Upper lobe of left lung (tissue), 6 donors: ENCODE results near the gene MT1M. TPM values are rescaled to one million over a fixed set of nuclear protein-coding genes. Genes with fewer than 3 reads are reported as not detected.

Experiments used
- ATAC-seq, 2 donors: fragments of 200-7000 bp; cut with Tn5 transposase; one replicate each; pipeline ENCODE4 v1.9.1; 2022; ENCODE audit warnings: mild to moderate bottlenecking in 2 of 2, moderate library complexity in 2 of 2; ENCODE audit not compliant: low FRiP score in 2 of 2
- DNase-seq, 2 donors: peaks; one replicate each; pipeline ENCODE4 v3.0.0-alpha.2; 2019 to 2020
- H3K27ac ChIP-seq, 4 donors: fragments of 200-600 bp; sonication (generic); one replicate each; pipeline ENCODE4 v1.5.1; 2016 to 2019
- H3K27me3 ChIP-seq, 4 donors: fragments of 200-600 bp; sonication (generic); one replicate each; pipeline ENCODE4 v1.5.1; 2017 to 2019
- H3K36me3 ChIP-seq, 4 donors: fragments of 200-600 bp; sonication (generic); one replicate each; pipeline ENCODE4 v1.5.1; 2016 to 2019
- H3K4me1 ChIP-seq, 4 donors: fragments of 200-600 bp; sonication (generic); one replicate each; pipeline ENCODE4 v1.5.1; 2018 to 2019
- H3K4me3 ChIP-seq, 4 donors: fragments of 200-600 bp; sonication (generic); one replicate each; pipeline ENCODE4 v1.5.1; 2017 to 2019; ENCODE audit warnings: mild to moderate bottlenecking in 2 of 4, moderate library complexity in 1 of 4
- H3K9me3 ChIP-seq, 4 donors: fragments of 200-600 bp; sonication (generic); one replicate each; pipeline ENCODE4 v1.5.1; 2018 to 2019
- EP300 ChIP-seq, 4 donors: sonication (generic); formaldehyde crosslinking; IDR thresholded peaks; one replicate each; pipeline ENCODE4 v1.5.1; 2017; ENCODE audit warnings: antibody characterized with exemption in 4 of 4, control low read depth in 2 of 4
- POLR2A ChIP-seq, 4 donors: fragments of 450-650 bp; IDR thresholded peaks; one replicate each; pipeline ENCODE4 v1.5.1; 2016 to 2017; ENCODE audit warnings: antibody characterized with exemption in 4 of 4, mild to moderate bottlenecking in 2 of 4
- POLR2AphosphoS5 ChIP-seq, 2 donors: sonication (generic); formaldehyde crosslinking; IDR thresholded peaks; one replicate each; pipeline ENCODE4 v1.5.1; 2017; ENCODE audit warnings: antibody characterized with exemption in 2 of 2
- WGBS, 2 donors: methylation state at CpG; one replicate each; pipeline ENCODE4 v1.1.5; 2017 to 2018; 5-methylcytosine and 5-hydroxymethylcytosine counted together
- total RNA-seq, 6 donors: library from RNA; depleted of rRNA in 4 of 6; stranded (reverse); fragments of >200 nt in 4 of 6; gene quantifications; one replicate each; pipeline versions ENCODE4 v1.1.0 to v1.2.1, GENCODE V29; 2016 to 2021
- TF ChIP-seq, protein P1 (sequence below), 6 experiments: fragments of 450-650 bp in 4 of 6; fragments of 200-600 bp in 2 of 6; sonication (generic) in 2 of 6; IDR thresholded peaks; one replicate each; pipeline ENCODE4 v1.5.1; 2016 to 2019; ENCODE audit warnings: antibody characterized with exemption in 6 of 6
- donor health status: DM: no; HTN: no; CAD: no; lungs with moderate emphysema.
- donor health status: DM: no; HTN: yes; CAD: no; lungs with severe emphysema.

MT1M gene
- total RNA-seq, 6 donors from 2014 or later, result 8.4 to 194 (median 37.0) TPM

DNA sequence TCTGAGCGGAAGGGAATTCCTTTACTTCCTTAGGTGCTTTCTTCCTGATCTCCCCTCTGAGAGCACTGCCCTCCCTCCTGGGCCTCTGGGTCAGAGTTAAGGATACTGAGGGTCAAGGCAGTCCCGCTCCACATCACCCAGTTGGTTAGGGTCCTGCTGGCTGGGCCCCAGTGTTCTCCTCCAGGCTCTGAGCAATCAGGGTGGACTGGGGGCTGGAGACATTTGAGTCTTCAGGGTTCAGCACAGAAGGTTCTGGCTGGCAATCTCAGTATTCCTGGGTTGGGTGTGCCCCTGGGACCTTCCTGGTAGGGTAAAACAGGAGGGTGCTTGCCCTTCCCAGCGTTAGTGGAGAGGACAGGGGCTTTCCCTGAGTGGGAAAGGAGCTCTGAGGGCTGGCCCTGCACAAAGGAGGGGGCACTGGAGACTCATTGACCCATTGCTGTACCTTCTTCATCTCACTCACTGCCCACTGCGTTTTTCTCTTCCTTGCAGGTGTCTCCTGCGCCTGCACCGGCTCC, 448 bp downstream of the MT1M start:
- Histone ChIP-seq H3K9me3 (no peaks in the 10 kb centered on the region), H3K4me1 (peaks cover 10 to 36% (median 15%) of the 10 kb centered on the region in 4 donors), H3K27ac (peak overlapping the region; percentile 82 to 92 (median 87)), H3K36me3 (no peaks in the 10 kb centered on the region), H3K27me3 (peaks cover 0 to 11% (median 4%) of the 10 kb centered on the region in 4 donors), H3K4me3 (peak overlapping the region; percentile 12 to 57 (median 50))
- WGBS, 2 donors, result 41 to 53% methylated on average over 5 to 6 of the region's 6 CpGs
- DNase-seq (no peak), ATAC-seq (peak in 1 of 2 donors; percentile 2)
- TF ChIP-seq, protein P1, sequence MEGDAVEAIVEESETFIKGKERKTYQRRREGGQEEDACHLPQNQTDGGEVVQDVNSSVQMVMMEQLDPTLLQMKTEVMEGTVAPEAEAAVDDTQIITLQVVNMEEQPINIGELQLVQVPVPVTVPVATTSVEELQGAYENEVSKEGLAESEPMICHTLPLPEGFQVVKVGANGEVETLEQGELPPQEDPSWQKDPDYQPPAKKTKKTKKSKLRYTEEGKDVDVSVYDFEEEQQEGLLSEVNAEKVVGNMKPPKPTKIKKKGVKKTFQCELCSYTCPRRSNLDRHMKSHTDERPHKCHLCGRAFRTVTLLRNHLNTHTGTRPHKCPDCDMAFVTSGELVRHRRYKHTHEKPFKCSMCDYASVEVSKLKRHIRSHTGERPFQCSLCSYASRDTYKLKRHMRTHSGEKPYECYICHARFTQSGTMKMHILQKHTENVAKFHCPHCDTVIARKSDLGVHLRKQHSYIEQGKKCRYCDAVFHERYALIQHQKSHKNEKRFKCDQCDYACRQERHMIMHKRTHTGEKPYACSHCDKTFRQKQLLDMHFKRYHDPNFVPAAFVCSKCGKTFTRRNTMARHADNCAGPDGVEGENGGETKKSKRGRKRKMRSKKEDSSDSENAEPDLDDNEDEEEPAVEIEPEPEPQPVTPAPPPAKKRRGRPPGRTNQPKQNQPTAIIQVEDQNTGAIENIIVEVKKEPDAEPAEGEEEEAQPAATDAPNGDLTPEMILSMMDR (IDR thresholded peaks at IDR 0.05), result no peak
- TF ChIP-seq EP300 (IDR thresholded peaks at IDR 0.05), result peak in 2 of 4 donors; percentile 3 to 36
- TF ChIP-seq POLR2A (IDR thresholded peaks at IDR 0.05), result no peak
- TF ChIP-seq POLR2AphosphoS5 (IDR thresholded peaks at IDR 0.05), result no peak

DNA sequence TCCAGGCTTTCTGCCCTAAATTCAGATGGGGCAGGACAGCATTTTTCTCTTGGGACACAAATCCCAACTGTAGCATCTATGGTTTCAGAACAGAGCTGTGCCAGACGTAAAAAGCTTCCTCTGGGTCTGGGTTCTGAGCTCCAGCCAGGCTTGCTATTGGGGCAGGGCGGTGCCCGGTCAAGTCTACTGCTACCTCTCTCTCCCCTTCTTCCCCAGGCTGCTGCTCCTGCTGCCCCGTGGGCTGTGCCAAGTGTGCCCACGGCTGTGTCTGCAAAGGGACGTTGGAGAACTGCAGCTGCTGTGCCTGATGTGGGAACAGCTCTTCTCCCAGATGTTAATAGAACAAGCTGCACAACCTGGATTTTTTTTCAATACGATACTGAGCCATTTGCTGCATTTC, 1.1 kb downstream of the MT1M start:
- H3K36me3 ChIP-seq, result no peaks in the 10 kb centered on the region
- peaks cover 0 to 15% (median 5%) of the 10 kb centered on the region in 4 donors for H3K27me3 ChIP-seq
- ATAC-seq (no peak), DNase-seq (no peak)
- peak overlapping the region; percentile 82 to 92 (median 87) for H3K27ac ChIP-seq
- TF ChIP-seq POLR2A (IDR thresholded peaks at IDR 0.05) (no peak), EP300 (IDR thresholded peaks at IDR 0.05) (no peak), POLR2AphosphoS5 (IDR thresholded peaks at IDR 0.05) (no peak)
- TF ChIP-seq, protein P1 (IDR thresholded peaks at IDR 0.05), result no peak
- peaks cover 15 to 43% (median 19%) of the 10 kb centered on the region in 4 donors for H3K4me1 ChIP-seq
- 55 to 71% methylated on average over 3 to 7 of the region's 7 CpGs for WGBS, 2 donors
- peak overlapping the region in 3 of 4 donors; percentile 45 to 57 (median 56) for H3K4me3 ChIP-seq
- H3K9me3 ChIP-seq, result no peaks in the 10 kb centered on the region

DNA sequence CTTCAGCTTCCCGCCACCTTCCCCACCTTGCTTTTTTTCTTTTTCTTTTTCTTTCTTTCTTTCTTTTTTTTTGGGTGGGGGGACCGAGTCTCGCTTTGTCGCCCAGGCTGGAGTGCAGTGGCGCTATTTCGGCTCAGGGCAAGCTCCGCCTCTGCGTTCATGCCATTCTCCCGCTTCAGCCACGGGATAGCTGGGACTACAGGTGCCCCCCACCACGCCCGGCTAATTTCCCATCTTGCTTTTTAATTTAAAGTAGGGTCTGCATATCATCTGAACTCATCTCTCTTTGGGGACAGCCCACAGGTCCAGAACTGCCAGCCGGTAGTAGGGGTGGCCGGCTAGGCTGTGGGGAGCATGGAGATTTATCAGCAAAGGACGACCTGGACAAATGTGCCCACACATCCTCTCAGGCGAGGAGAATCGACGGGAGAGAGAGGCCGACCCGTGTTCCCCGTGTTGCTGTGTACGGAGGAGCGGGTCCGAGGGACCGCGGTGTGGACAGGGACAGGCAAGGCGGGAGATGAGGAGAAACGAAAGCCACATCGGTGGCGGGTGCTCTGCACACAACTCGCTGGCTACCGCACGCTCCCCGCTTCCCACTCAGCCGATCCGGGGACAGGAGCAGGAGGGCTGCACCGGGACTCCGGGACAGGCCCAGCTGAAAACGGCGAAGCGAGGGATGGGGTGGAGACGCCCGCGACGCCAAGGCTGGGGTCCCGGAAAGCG, 2.4 kb downstream of the MT1M start:
- peak overlapping the region; percentile 6 to 56 (median 29) for H3K4me3 ChIP-seq
- H3K4me1 ChIP-seq, result peaks cover 16 to 50% (median 28%) of the 10 kb centered on the region in 4 donors
- TF ChIP-seq, protein P1 (IDR thresholded peaks at IDR 0.05), result no peak
- TF ChIP-seq EP300 (IDR thresholded peaks at IDR 0.05) (no peak), POLR2A (IDR thresholded peaks at IDR 0.05) (no peak), POLR2AphosphoS5 (IDR thresholded peaks at IDR 0.05) (no peak)
- peaks cover 0 to 18% (median 5%) of the 10 kb centered on the region in 4 donors for H3K27me3 ChIP-seq
- no peak for ATAC-seq
- H3K27ac ChIP-seq, result peak overlapping the region in 1 of 4 donors; percentile 92
- no peaks in the 10 kb centered on the region for H3K9me3 ChIP-seq
- H3K36me3 ChIP-seq, result no peaks in the 10 kb centered on the region
- WGBS, 2 donors, result 51 to 58% methylated on average over 42 to 47 of the region's 47 CpGs
- DNase-seq, result no peak

DNA sequence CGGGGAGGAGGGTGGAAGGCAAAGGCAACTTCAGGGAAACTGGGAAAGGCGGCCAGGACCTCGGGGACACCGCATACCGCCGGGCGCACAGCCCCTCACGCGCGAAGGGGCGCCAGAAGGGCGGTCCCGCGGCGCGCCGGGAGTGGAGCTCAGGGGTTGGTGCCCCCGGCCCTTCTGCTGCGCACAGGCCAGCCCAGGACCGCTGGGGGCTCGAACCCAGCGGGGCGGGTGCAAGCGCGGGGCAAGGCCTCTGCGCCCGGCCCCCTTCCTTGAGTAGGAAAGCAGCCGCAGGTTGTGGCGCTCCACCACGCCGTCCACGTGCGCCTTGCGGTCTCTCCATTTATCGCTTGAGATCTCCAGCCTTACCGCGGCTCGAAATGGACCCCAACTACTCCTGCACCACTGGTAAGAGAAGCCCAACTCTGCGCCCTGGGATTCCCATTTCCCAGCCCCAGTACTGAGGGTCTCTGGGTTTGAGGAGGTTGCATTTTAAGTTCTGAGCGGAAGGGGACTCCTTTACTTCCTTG, 3.0 kb downstream of the MT1M start:
- Histone ChIP-seq H3K4me3 (peak overlapping the region in 2 of 4 donors; percentile 13 to 56), H3K4me1 (peaks cover 16 to 50% (median 28%) of the 10 kb centered on the region in 4 donors)

More for the DNA sequence above, 3.0 kb downstream of the MT1M start:
- H3K9me3 ChIP-seq, result no peaks in the 10 kb centered on the region
- H3K36me3 ChIP-seq, result no peaks in the 10 kb centered on the region
- TF ChIP-seq, protein P1 (IDR thresholded peaks at IDR 0.05), result no peak
- TF ChIP-seq POLR2A (IDR thresholded peaks at IDR 0.05), result no peak
- no peak for TF ChIP-seq POLR2AphosphoS5 (IDR thresholded peaks at IDR 0.05)
- TF ChIP-seq EP300 (IDR thresholded peaks at IDR 0.05), result no peak
- 31 to 60% methylated on average over 19 to 21 of the region's 40 CpGs for WGBS, 2 donors
- DNase-seq (peak in 1 of 2 donors; percentile 85), ATAC-seq (no peak)
- H3K27me3 ChIP-seq, result peaks cover 0 to 18% (median 5%) of the 10 kb centered on the region in 4 donors
- no peak overlapping the region for H3K27ac ChIP-seq
